Upper lobe of right lung (tissue), 1 donor: ENCODE results near the gene ADCY4. TPM values are rescaled to one million over a fixed set of nuclear protein-coding genes. Genes with fewer than 3 reads are reported as not detected.

Source experiments
- ATAC-seq: fragments of 200-7000 bp; cut with Tn5 transposase; one replicate; pipeline ENCODE4 v1.9.1; 2020; ENCODE audit warnings: mild to moderate bottlenecking, moderate library complexity
- DNase-seq: peaks from one replicate; pipeline ENCODE4 v3.0.0-alpha.2; 2020
- H3K27ac ChIP-seq: fragments of 200-600 bp; one replicate; pipeline ENCODE4 v1.8.0; 2022
- H3K27me3 ChIP-seq: fragments of 200-600 bp; one replicate; pipeline ENCODE4 v1.8.0; 2022; ENCODE audit warnings: mild to moderate bottlenecking
- H3K36me3 ChIP-seq: fragments of 200-600 bp; one replicate; pipeline ENCODE4 v1.8.0; 2022
- H3K4me1 ChIP-seq: fragments of 200-600 bp; one replicate; pipeline ENCODE4 v1.8.0; 2022
- H3K4me3 ChIP-seq: fragments of 200-600 bp; one replicate; pipeline ENCODE4 v1.8.0; 2022; ENCODE audit warnings: mild to moderate bottlenecking
- H3K9me3 ChIP-seq: fragments of 200-600 bp; one replicate; pipeline ENCODE4 v1.8.0; 2022
- CTCF ChIP-seq: fragments of 200-600 bp; IDR thresholded peaks from one replicate; pipeline ENCODE4 v1.8.0; 2022; ENCODE audit warnings: antibody characterized with exemption
- intact Hi-C: fragments of 100-400 bp; cut with DNase I; formaldehyde crosslinking; loops from one replicate; pipeline ENCODE4 v1.11.0; 2022
- total RNA-seq: library from RNA; stranded (reverse); fragmentation: NEBNext Ultra II Directional; extraction: Animal tissue kit (Norgen Biotek cat#: 25700); gene quantifications from one replicate; pipeline ENCODE4 v1.2.1, GENCODE V29; 2021
- donor health status: DM: no; HTN: yes; CAD: no; lungs with severe emphysema.

Gene ADCY4
- total RNA-seq, 1 donor from 2014 or later: 54.5 TPM

- no peak for TF ChIP-seq CTCF
- intact Hi-C loops: no loop called here
- Histone ChIP-seq H3K9me3 (no peaks in the 10 kb centered on the region), H3K4me1 (peaks cover 32% of the 10 kb centered on the region), H3K36me3 (peaks cover 41% of the 10 kb centered on the region), H3K27me3 (no peaks in the 10 kb centered on the region), H3K27ac (peak overlapping the region; percentile 89), H3K4me3 (peak overlapping the region; percentile 73)
- no peak for DNase-seq
- ATAC-seq: peak; percentile 3
These were observed 36.0 kb downstream of the ADCY4 start for GRCh38 chr14:24298892-24299254.

GRCh38 chr14:24297190-24297964 is 37.5 kb downstream of the ADCY4 start:
- H3K27ac ChIP-seq: peak overlapping the region; percentile 42
- H3K4me3 ChIP-seq: no peak overlapping the region
- H3K27me3 ChIP-seq: no peaks in the 10 kb centered on the region
- peak; percentile 27 for TF ChIP-seq CTCF
- no peaks in the 10 kb centered on the region for H3K9me3 ChIP-seq
- DNase-seq (no peak), ATAC-seq (peak; percentile 28)
- peaks cover 32% of the 10 kb centered on the region for H3K4me1 ChIP-seq
- intact Hi-C loops: no loop called here
- H3K36me3 ChIP-seq: peaks cover 40% of the 10 kb centered on the region

- Histone ChIP-seq H3K4me3 (no peak overlapping the region), H3K27me3 (no peaks in the 10 kb centered on the region), H3K27ac (peak overlapping the region; percentile 42), H3K9me3 (no peaks in the 10 kb centered on the region), H3K4me1 (peaks cover 32% of the 10 kb centered on the region), H3K36me3 (peaks cover 41% of the 10 kb centered on the region)
- ATAC-seq: peak; percentile 77
- intact Hi-C loops: no loop called here
- TF ChIP-seq CTCF: peak; percentile 72
- no peak for DNase-seq
These were observed 38.3 kb downstream of the ADCY4 start for GRCh38 chr14:24296341-24297157.

GRCh38 chr14:24293525-24293924 is 41.3 kb downstream of the ADCY4 start:
- no peak for DNase-seq
- no peak for TF ChIP-seq CTCF
- no peaks in the 10 kb centered on the region for H3K27me3 ChIP-seq
- H3K27ac ChIP-seq: no peak overlapping the region
- peaks cover 17% of the 10 kb centered on the region for H3K4me1 ChIP-seq
- intact Hi-C loops: no loop called here
- no peaks in the 10 kb centered on the region for H3K9me3 ChIP-seq
- ATAC-seq: no peak
- H3K36me3 ChIP-seq: peaks cover 66% of the 10 kb centered on the region
- no peak overlapping the region for H3K4me3 ChIP-seq

GRCh38 chr14:24292118-24292807 is 42.6 kb downstream of the ADCY4 start:
- no peak for TF ChIP-seq CTCF
- Histone ChIP-seq H3K4me3 (no peak overlapping the region), H3K36me3 (peaks cover 66% of the 10 kb centered on the region), H3K4me1 (peaks cover 9% of the 10 kb centered on the region), H3K27me3 (no peaks in the 10 kb centered on the region), H3K9me3 (no peaks in the 10 kb centered on the region), H3K27ac (no peak overlapping the region)
- intact Hi-C loops: no loop called here
- no peak for ATAC-seq
- no peak for DNase-seq
